NOMO-1 treated with DMSO at 0.1 percent for 48 hours (cell line): ENCODE measurements around the gene SPG11.
"Not testable (repeated sequence)": the region's sequence is repeated elsewhere in the genome, so short reads cannot be mapped to it uniquely, and the experiment has no call there.

Experiments used
- DNase-seq: peaks from one replicate; lab custom pipeline; 2025; ENCODE audit not compliant: unreplicated experiment; lab: John Stamatoyannopoulos, UW

The SPG11 gene, protein sequence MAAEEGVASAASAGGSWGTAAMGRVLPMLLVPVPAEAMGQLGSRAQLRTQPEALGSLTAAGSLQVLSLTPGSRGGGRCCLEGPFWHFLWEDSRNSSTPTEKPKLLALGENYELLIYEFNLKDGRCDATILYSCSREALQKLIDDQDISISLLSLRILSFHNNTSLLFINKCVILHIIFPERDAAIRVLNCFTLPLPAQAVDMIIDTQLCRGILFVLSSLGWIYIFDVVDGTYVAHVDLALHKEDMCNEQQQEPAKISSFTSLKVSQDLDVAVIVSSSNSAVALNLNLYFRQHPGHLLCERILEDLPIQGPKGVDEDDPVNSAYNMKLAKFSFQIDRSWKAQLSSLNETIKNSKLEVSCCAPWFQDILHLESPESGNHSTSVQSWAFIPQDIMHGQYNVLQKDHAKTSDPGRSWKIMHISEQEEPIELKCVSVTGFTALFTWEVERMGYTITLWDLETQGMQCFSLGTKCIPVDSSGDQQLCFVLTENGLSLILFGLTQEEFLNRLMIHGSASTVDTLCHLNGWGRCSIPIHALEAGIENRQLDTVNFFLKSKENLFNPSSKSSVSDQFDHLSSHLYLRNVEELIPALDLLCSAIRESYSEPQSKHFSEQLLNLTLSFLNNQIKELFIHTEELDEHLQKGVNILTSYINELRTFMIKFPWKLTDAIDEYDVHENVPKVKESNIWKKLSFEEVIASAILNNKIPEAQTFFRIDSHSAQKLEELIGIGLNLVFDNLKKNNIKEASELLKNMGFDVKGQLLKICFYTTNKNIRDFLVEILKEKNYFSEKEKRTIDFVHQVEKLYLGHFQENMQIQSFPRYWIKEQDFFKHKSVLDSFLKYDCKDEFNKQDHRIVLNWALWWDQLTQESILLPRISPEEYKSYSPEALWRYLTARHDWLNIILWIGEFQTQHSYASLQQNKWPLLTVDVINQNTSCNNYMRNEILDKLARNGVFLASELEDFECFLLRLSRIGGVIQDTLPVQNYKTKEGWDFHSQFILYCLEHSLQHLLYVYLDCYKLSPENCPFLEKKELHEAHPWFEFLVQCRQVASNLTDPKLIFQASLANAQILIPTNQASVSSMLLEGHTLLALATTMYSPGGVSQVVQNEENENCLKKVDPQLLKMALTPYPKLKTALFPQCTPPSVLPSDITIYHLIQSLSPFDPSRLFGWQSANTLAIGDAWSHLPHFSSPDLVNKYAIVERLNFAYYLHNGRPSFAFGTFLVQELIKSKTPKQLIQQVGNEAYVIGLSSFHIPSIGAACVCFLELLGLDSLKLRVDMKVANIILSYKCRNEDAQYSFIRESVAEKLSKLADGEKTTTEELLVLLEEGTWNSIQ (N-terminal part only)

DNA sequence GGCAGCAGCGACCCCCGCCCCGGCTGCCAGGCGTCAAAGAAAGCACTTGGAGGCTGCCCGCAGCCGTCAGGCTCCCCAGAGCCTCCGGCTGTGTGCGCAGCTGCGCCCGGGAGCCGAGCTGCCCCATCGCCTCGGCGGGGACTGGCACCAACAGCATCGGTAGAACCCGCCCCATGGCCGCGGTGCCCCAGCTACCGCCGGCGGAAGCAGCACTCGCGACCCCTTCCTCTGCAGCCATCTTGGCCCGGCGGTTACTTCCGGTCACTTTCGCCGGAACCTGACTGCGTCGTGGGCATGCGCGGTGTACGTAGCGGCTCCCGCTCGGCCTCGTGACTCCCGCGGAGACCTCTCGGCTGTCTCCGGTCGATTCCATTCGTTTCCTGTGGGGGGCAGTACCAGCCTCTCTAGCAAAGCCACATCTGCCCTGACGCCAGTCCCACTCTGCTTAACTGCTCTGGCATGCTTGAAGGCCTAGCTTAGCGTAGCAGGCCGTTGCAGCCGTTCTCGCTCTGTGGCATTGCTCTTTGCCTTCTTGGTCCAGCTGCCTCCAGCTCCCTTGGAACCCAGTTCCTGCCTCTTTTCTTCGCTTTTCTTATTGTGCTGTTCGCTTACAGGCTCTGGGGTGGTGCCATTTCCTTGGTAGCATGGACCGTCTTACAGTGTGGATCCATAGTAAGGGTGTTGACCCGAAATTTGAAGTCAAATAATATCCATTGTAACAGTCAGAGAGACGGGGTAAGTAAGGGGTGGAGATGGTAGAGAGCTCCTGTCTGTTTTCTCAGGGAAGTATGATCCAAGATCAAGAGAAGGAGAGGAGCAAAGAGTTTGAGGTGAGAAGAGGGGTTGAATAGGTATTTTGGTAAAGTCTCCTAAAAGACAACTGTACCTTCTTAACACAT is at the start of gene SPG11:
TSS of gene SPG11 (minus strand) at position 253 of the 899 bp plus-strand sequence. CDS start at position 238, 15 bp downstream.
- peak; percentile 98 for DNase-seq

DNA sequence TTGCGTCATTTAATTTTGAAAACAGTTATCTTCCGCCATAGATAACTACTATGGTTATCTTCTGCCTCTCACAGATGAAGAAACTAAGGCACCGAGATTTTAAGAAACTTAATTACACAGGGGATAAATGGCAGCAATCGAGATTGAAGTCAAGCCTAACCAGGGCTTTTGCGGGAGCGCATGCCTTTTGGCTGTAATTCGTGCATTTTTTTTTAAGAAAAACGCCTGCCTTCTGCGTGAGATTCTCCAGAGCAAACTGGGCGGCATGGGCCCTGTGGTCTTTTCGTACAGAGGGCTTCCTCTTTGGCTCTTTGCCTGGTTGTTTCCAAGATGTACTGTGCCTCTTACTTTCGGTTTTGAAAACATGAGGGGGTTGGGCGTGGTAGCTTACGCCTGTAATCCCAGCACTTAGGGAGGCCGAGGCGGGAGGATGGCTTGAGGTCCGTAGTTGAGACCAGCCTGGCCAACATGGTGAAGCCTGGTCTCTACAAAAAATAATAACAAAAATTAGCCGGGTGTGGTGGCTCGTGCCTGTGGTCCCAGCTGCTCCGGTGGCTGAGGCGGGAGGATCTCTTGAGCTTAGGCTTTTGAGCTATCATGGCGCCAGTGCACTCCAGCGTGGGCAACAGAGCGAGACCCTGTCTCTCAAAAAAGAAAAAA is 49.0 kb upstream of the SPG11 start:
- peak; percentile 83 for DNase-seq

DNA sequence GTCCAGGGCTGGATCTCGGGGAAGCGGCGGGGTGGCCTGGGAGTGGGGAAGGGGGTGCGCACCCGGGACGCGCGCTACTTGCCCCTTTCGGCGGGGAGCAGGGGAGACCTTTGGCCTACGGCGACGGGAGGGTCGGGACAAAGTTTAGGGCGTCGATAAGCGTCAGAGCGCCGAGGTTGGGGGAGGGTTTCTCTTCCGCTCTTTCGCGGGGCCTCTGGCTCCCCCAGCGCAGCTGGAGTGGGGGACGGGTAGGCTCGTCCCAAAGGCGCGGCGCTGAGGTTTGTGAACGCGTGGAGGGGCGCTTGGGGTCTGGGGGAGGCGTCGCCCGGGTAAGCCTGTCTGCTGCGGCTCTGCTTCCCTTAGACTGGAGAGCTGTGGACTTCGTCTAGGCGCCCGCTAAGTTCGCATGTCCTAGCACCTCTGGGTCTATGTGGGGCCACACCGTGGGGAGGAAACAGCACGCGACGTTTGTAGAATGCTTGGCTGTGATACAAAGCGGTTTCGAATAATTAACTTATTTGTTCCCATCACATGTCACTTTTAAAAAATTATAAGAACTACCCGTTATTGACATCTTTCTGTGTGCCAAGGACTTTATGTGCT is 48.4 kb upstream of the SPG11 start:
- DNase-seq, result peak; percentile 47

DNA sequence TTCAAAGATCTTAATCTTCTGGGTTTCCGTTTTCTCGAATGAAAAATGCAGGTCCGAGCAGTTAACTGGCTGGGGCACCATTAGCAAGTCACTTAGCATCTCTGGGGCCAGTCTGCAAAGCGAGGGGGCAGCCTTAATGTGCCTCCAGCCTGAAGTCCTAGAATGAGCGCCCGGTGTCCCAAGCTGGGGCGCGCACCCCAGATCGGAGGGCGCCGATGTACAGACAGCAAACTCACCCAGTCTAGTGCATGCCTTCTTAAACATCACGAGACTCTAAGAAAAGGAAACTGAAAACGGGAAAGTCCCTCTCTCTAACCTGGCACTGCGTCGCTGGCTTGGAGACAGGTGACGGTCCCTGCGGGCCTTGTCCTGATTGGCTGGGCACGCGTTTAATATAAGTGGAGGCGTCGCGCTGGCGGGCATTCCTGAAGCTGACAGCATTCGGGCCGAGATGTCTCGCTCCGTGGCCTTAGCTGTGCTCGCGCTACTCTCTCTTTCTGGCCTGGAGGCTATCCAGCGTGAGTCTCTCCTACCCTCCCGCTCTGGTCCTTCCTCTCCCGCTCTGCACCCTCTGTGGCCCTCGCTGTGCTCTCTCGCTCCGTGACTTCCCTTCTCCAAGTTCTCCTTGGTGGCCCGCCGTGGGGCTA is 47.8 kb upstream of the SPG11 start, which contains the start of the genes B2M and PATL2:
TSS of gene B2M (plus strand) at position 422 of the 647 bp plus-strand sequence. CDS start at position 452, 30 bp downstream.
TSS of gene PATL2 (minus strand) at position 228 of the 647 bp plus-strand sequence. CDS start 34,833 bp downstream, outside the sequence.
- DNase-seq, result peak; percentile 96

DNA sequence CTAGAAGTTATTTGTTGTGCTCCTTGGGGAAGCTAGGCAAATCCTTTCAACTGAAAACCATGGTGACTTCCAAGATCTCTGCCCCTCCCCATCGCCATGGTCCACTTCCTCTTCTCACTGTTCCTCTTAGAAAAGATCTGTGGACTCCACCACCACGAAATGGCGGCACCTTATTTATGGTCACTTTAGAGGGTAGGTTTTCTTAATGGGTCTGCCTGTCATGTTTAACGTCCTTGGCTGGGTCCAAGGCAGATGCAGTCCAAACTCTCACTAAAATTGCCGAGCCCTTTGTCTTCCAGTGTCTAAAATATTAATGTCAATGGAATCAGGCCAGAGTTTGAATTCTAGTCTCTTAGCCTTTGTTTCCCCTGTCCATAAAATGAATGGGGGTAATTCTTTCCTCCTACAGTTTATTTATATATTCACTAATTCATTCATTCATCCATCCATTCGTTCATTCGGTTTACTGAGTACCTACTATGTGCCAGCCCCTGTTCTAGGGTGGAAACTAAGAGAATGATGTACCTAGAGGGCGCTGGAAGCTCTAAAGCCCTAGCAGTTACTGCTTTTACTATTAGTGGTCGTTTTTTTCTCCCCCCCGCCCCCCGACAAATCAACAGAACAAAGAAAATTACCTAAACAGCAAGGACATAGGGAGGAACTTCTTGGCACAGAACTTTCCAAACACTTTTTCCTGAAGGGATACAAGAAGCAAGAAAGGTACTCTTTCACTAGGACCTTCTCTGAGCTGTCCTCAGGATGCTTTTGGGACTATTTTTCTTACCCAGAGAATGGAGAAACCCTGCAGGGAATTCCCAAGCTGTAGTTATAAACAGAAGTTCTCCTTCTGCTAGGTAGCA is 47.0 kb upstream of the SPG11 start:
- peak; percentile 86 for DNase-seq

DNA sequence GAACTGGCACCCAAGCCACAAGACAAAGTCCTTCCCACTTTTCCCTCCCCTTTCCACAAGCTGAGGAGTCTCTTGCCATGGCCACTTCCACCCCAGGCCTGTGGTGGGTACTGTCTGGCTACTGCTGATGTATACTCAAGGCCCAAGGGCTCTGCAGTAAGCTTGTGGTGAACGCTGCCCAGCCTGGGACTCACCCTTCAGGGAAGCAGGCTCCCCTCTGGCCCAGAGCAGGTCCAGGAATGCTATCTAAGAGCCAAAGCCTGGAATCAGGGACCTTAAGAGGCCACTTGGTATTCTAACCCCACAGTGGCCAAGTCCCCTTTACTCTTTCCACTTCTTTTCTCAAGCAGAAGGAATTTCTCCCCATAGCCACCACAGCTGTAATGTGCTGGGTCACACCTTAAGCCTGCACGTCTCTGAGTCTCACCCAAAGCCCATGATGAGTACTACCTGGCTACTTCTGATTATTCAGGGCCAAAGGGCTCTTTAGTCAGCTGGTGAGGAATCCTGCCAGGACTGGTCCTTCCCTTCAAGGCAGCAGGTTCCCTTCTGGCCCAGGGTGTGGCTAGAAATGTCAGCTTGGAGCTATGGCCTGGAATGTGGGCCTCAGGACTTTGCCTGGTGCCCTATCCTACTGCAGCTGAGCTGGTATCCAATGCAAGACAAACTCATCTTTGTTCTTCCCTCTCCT is 43.6 kb upstream of the SPG11 start:
- no peak for DNase-seq

DNA sequence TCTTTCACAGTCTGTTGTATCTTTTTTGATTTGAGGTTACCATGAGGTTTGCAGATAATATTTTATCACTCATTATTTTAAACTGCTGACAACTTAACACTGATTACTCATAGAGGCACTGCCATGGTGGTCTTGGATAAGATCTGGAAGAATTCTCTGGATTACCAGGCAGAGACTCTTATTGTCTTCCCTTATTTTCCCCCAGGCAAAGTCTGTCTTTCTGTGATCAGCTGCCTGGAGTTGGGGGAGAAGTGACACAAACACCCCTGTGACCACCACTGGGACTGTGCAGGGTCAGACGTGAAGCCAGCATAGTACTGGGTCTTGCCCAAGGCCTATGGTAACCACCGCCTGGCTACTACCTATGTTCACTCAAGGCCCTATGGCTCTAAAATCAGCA is 42.9 kb upstream of the SPG11 start:
- DNase-seq, result no peak

DNA sequence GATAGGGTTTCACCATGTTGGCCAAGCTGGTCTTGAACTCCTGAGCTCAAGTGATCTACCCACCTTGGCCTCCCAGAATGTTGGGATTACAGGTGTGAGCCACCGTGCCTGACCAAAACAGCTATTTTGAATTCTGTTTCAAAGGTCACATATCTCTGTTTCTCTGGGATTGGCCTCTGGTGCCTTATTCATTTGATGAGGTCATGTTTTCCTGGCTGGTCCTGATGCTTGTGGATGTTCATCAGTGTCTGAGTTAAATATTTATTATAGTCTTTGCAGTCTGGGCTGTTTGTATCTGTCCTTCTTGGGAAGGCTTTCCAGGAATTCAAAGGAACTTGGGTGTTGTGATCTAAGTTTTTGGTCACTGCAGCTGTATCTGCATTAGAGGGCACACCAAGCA is 42.5 kb upstream of the SPG11 start:
- no peak for DNase-seq

DNA sequence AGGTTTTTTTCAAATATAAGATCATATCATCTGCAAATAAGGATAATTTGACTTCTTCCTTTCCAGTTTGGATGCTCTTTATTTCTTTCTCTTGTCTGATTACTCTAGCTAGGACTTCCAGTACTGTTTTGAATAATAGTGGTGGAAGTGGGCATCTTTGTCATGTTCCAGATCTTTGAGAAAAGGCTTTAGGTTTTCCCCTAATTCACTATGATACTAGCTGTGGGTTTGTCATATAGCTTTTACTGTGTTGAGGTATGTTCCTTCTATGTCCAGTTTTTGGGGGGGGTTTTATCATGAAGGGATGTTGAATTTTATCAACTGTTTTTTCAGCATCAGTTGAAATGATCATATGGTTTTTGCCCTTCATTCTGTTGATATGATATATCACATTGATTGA is 37.2 kb upstream of the SPG11 start:
- not testable (repeated sequence) for DNase-seq

DNA sequence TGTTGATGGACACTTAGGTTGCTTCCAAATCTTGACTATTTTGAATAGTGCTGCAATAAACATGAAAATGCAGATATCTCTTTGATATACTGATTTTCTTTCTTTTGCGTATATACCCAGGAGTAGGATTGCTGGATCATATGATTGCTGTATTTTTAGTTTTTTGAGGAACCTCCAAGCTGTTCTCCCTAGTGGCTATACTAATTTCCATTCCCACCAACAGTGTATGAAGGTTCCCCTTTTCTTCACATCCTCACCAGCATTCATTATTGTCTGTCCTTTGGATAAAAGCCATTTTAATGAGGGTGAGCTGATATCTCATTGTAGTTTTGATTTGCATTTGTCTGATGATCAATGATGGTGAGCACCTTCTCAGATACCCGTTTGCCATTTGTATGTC is 35.2 kb upstream of the SPG11 start:
- no peak for DNase-seq

DNA sequence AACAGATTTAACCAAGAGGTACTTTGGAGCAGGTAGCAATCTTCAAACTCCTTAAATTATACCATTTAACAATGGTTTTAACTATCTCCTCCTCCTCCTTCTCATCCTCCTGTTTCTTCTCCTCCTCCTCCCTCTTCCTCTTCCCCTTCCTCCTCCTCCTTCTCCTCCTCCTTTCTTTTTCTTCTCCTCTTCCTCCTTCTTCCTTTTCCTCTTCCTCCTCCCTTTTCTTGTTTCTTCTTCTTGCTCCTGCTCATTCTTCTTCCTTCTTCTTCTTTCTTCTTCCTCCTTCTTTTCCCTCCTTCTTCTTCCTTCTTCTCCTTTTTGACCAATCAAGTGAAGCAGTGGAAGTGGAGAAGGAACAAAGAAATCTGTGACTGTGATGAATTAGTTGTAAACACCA is 33.6 kb upstream of the SPG11 start:
- DNase-seq, result no peak

DNA sequence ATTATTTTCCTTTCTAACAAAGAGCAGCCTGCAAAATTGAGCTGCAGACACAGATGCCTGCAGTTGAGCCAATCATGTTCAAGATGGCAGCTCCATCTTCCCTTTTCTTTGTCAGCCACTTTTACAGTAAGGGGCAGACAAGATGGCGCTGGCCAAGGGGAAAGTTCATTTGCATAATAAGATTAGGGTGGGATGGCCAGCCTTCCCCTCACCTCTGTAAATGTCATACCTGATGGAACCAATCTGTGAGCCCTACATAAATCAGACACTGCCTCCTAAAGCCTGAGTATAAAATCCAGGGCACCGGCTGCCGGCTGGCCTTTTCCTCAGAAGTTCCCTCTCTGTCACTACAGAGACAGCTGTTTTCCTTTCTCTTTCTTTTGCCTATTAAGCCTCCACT is 31.8 kb upstream of the SPG11 start:
- no peak for DNase-seq

DNA sequence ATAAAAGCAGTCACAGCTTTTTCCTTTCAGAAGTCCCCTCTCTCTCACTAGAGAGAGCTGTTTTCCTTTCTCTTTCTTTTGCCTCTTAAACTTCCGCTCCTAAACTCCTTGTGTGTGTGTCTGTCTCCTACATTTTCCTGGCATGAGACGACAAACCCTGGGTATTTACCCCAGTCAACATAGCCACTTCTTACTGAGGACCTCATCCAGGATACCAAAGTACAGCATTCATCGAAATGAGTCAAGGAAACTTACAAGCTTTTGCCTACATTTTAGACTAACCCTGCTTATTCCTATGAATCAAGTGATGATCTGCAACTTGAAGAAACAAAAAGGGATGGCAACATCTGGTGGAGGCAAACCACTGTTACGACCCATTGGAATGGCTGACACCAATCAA is 31.0 kb upstream of the SPG11 start:
- DNase-seq, result no peak

DNA sequence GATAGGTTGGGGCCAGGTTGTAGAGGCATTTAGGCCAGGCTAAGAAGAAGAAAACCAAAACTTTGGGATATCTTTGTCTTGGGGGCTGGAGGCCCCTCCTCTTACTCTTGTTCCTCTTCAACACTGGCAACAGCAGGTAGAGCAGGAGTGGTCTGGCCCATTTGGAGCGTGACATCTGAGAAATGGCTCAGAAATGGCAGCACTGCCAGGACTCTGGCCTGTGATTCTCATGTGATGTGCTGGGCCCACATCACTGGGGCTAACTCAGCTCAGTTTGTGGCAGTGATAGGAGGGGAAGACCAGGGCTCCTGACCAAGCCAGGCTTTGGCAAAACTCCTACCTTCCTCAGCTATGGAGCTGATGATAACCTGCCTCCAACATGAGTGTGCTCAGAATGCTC is 29.2 kb upstream of the SPG11 start:
- no peak for DNase-seq

DNA sequence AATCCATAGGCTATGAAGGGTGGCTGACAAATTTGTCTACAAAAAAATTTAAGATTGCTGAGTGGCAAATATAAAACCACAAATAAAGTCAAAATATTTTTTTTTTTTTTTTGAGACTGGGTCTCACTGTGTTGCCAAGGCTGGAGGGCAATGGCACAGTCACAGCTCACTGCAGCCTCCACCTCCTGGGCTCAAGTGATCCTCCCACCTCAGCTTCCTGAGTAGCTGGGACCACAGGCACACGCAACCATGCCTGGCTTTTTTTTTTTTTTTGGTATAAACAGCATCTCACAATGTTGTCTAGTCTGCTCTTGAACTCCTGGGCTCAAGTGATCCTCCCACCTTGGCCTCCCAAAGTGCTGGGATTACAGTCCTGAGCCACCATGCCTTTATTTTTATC is 26.8 kb upstream of the SPG11 start:
- not testable (repeated sequence) for DNase-seq

DNA sequence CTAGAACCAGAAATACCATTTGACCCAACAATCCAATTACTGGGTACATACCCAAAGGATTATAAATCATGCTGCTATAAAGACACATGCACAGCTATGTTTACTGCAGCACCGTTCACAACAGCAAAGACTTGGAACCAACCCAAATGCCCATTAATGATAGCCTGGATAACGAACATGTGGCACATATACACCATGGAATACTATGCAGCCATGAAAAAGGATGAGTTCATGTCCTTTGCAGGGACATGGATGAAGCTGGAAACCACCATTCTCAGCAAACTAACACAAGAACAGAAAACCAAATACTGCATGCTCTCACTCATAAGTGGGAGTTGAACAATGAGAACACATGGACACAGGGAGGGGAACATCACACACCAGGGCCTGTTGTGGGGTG is 25.9 kb upstream of the SPG11 start:
- not testable (repeated sequence) for DNase-seq
